ENCODE measurements around the gene RELN. TPM values are rescaled to one million over a fixed set of nuclear protein-coding genes. Genes with fewer than 3 reads are reported as not detected.

RELN gene
- total RNA-seq, 1 donor from 2014 or later, result not detected

- Histone ChIP-seq H3K36me3 (ENCODE audit: control insufficient read depth, insufficient read depth, low read length) (no peaks in the 10 kb centered on the region), H3K4me3 (ENCODE audit: low read depth, low read length) (no peak overlapping the region), H3K27me3 (ENCODE audit: control insufficient read depth, insufficient read depth, low read length) (no peaks in the 10 kb centered on the region)
- DNase-seq (ENCODE audit: low read depth) (peak; percentile 8), FAIRE-seq (no peak)
- TF ChIP-seq, protein P1, sequence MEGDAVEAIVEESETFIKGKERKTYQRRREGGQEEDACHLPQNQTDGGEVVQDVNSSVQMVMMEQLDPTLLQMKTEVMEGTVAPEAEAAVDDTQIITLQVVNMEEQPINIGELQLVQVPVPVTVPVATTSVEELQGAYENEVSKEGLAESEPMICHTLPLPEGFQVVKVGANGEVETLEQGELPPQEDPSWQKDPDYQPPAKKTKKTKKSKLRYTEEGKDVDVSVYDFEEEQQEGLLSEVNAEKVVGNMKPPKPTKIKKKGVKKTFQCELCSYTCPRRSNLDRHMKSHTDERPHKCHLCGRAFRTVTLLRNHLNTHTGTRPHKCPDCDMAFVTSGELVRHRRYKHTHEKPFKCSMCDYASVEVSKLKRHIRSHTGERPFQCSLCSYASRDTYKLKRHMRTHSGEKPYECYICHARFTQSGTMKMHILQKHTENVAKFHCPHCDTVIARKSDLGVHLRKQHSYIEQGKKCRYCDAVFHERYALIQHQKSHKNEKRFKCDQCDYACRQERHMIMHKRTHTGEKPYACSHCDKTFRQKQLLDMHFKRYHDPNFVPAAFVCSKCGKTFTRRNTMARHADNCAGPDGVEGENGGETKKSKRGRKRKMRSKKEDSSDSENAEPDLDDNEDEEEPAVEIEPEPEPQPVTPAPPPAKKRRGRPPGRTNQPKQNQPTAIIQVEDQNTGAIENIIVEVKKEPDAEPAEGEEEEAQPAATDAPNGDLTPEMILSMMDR (IDR thresholded peaks at IDR 0.05; ENCODE audit: insufficient read depth, low read length, severe bottlenecking), result no peak
Measured at GRCh38 chr7:103851357-103851756, 138.1 kb downstream of the RELN start.

- Histone ChIP-seq H3K36me3 (ENCODE audit: control insufficient read depth, insufficient read depth, low read length) (no peaks in the 10 kb centered on the region), H3K27me3 (ENCODE audit: control insufficient read depth, insufficient read depth, low read length) (no peaks in the 10 kb centered on the region), H3K4me3 (ENCODE audit: low read depth, low read length) (no peak overlapping the region)
- FAIRE-seq, result no peak
- TF ChIP-seq, protein P1 (IDR thresholded peaks at IDR 0.05; ENCODE audit: insufficient read depth, low read length, severe bottlenecking), result no peak
- DNase-seq (ENCODE audit: low read depth), result no peak
Measured at GRCh38 chr7:103843689-103844480, 145.6 kb downstream of the RELN start.

DNA sequence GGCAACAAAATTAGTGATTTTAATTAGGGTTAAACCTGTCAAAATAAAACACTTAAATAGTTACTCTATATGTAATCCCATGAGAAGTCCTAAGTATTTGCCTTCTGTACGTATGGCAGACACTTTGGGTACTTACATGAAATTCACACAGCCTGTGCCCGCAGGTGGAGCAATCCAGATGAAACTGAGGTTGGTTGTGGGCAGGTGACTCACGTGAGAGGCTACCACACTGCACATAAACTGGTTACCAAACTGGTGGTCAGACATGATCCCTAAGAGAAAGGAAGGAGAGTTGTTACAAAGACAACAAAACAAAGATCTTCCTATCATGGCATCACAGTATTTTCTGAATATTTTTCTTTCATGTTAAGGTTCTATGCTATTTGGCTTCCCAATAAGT, 156.1 kb downstream of the RELN start:
- TF ChIP-seq, protein P1 (IDR thresholded peaks at IDR 0.05; ENCODE audit: insufficient read depth, low read length, severe bottlenecking), result no peak
- no peaks in the 10 kb centered on the region for H3K27me3 ChIP-seq (ENCODE audit: control insufficient read depth, insufficient read depth, low read length)
- DNase-seq (ENCODE audit: low read depth) (no peak), FAIRE-seq (no peak)
- H3K4me3 ChIP-seq (ENCODE audit: low read depth, low read length), result no peak overlapping the region
- H3K36me3 ChIP-seq (ENCODE audit: control insufficient read depth, insufficient read depth, low read length), result no peaks in the 10 kb centered on the region

DNA sequence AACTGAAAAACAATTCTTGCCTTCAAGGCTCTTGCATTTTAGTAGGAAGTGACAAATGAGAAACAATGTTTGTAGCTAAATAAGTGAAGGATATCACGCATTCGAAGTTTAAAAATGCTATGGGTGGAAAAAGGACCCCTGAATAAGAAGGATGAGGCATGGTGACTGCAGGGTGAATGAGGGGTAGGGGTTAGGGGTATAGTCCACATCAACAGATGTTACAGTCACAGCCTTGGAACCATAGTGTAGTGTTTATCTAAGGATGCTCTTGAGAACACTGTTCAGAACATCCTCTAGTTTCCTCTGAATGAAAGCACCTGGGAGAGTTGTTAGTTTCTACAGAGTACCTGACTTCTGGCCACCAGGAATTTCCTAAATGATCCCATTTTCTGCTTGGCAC, 157.0 kb downstream of the RELN start:
- H3K27me3 ChIP-seq (ENCODE audit: control insufficient read depth, insufficient read depth, low read length), result no peaks in the 10 kb centered on the region
- H3K36me3 ChIP-seq (ENCODE audit: control insufficient read depth, insufficient read depth, low read length), result no peaks in the 10 kb centered on the region
- DNase-seq (ENCODE audit: low read depth) (no peak), FAIRE-seq (no peak)
- no peak overlapping the region for H3K4me3 ChIP-seq (ENCODE audit: low read depth, low read length)
- TF ChIP-seq, protein P1 (IDR thresholded peaks at IDR 0.05; ENCODE audit: insufficient read depth, low read length, severe bottlenecking), result no peak

DNA sequence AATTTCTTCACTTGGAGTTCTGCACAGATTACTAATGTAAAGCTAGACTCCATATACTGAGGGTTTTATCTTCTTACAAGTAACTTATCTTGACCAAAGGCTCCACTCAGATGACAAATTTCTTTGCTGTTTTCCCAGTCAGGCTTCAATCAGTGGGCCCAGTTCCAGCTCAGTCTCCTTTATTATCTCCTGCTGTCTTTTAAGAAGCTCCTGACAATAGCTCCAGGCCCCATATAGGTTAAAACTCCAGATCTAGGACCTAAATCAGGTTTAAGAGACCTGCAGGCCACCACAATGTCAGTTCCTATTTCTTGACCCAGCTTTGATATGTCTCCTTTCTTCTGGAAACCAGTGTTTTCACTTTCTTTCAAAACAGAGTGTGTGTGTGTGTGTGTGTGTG, 165.2 kb downstream of the RELN start:
- H3K27me3 ChIP-seq (ENCODE audit: control insufficient read depth, insufficient read depth, low read length), result no peaks in the 10 kb centered on the region
- DNase-seq (ENCODE audit: low read depth) (no peak), FAIRE-seq (no peak)
- H3K36me3 ChIP-seq (ENCODE audit: control insufficient read depth, insufficient read depth, low read length), result no peaks in the 10 kb centered on the region
- TF ChIP-seq, protein P1 (IDR thresholded peaks at IDR 0.05; ENCODE audit: insufficient read depth, low read length, severe bottlenecking), result no peak
- no peak overlapping the region for H3K4me3 ChIP-seq (ENCODE audit: low read depth, low read length)

DNA sequence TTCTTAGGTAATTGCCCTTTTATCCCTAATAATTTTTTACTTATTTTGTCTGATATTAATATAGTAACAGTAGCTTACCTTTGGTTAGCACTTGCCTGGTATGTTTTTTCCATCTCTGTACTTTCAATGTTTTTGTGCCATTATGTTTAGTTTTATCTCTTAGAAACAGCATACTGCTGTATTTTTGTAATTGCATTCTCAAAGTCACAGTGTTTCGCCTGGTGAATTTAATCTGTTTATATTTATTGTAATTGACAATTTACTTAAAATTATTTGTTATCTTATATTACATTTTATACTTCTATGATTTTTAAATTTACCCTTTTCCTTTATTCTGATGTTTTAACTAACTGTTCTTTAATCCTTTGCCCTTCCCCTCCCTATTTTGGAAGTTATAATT, 166.4 kb downstream of the RELN start:
- FAIRE-seq (no peak), DNase-seq (ENCODE audit: low read depth) (no peak)
- Histone ChIP-seq H3K36me3 (ENCODE audit: control insufficient read depth, insufficient read depth, low read length) (no peaks in the 10 kb centered on the region), H3K4me3 (ENCODE audit: low read depth, low read length) (no peak overlapping the region), H3K27me3 (ENCODE audit: control insufficient read depth, insufficient read depth, low read length) (no peaks in the 10 kb centered on the region)
- TF ChIP-seq, protein P1 (IDR thresholded peaks at IDR 0.05; ENCODE audit: insufficient read depth, low read length, severe bottlenecking), result no peak
